ENCODE measurements around the gene TLE5. TPM values are rescaled to one million over a fixed set of nuclear protein-coding genes. Genes with fewer than 3 reads are reported as not detected.

The TLE5 gene
- total and polyA plus RNA-seq, 10 of the 15 experiments (the other 5 are each of a cell fraction or from before 2014, with no cell fraction given) = 2.5 to 373 (median 154) TPM

DNA sequence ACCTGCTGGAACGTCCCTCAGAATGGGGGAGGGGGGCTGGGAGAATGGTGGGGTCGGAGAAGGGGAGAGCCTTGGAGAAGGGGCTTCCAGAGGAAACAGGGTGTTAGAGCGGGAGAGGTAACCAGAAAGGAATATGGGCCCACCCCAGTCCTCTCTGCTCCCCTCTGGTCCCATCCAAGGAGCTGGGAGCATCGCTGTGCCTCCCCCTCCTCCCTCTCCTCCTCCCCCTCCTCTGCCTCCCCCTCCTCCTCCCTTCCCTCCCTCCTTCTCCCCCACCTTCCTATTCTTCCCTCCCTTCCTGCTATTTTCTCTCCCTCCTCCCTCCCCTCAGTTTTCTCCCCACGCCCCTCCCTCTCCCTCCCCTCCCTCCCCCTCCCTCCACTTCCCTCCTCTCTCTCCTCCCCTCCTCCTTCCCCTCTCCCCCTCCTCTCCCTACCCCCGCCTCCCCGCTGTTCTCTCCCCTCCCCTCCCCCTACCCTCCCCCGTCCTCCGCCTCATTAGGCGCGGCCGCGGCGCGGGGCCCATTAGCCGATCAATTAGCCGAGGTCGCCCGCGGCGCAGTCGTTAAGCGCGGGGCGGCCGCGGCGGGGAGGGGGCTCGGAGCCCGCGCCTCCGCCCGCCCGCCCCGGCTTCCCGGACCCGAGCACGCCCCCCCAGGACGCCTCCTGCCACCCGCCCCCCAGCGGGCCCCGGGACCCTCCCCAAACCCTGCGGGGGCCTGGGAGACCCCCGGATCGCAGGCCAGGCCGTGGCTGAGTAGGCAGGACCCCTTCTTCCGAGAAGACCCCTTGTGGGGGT is 15.4 kb downstream of the TLE5 start (continued):
- no peak for TF ChIP-seq ZBED1 (IDR thresholded peaks at IDR 0.05; ENCODE audit: borderline replicate concordance)
- no peak for TF ChIP-seq RUNX3 (IDR thresholded peaks at IDR 0.05; ENCODE audit: low read length)
- no peak for TF ChIP-seq BMI1 (IDR thresholded peaks at IDR 0.05; ENCODE audit: borderline replicate concordance)
- TF ChIP-seq, protein P1, sequence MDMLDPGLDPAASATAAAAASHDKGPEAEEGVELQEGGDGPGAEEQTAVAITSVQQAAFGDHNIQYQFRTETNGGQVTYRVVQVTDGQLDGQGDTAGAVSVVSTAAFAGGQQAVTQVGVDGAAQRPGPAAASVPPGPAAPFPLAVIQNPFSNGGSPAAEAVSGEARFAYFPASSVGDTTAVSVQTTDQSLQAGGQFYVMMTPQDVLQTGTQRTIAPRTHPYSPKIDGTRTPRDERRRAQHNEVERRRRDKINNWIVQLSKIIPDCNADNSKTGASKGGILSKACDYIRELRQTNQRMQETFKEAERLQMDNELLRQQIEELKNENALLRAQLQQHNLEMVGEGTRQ (IDR thresholded peaks at IDR 0.05; ENCODE audit: borderline replicate concordance, low read depth, low read length) = no peak

DNA sequence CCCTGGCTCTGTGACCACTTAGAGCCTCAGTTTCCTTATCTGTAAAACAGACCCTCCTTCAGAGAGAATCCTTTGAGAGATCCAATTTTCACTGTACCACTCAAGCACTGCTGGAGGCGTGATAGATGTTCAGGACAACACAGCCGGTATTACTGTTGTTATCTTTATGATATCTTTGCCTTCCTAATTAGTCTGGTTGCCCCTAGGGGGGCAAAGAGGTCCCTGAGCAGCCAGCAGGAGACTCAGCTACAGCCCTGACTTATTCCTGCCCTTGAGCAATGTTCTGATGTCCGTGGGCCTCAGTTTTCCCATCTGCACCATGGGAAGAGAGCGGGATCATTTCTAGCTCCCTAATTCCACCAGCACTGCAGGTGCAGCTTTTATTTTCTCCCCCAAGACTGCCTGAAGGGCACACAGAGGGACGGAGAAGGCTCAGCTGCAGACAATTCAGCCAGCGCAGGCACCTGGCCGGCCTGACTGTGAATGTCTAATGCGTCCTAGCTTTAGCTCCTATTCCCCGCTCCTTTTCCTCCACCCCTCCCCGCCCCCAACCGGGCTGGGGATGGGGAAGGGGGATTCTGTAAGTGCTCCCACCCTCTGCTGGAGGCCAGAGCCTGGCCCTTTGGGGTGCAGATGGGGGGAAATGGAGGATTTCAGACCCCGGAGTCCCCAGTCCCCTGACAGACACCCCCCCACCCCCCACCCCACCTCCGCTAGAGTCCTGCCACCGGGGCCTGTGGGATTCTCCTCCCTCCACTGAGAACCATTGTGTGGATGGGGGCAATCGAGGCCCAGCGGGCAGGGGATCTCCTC is 16.2 kb downstream of the TLE5 start:
- Histone ChIP-seq H3K9me3 (replicated peaks; ENCODE audit: control insufficient read depth, insufficient read depth, low read length) (no peaks in the 10 kb centered on the region), H3K4me3 (no peak overlapping the region), H3K79me2 (ENCODE audit: control insufficient read depth, insufficient read depth, low read length) (no peaks in the 10 kb centered on the region), H3K27ac (ENCODE audit: control insufficient read depth, insufficient read depth) (no peak overlapping the region), H3K9ac (ENCODE audit: control insufficient read depth, insufficient read depth, low read length) (no peak overlapping the region), H2AFZ (ENCODE audit: control insufficient read depth, low read depth, low read length) (no peak overlapping the region), H3K36me3 (ENCODE audit: control insufficient read depth in 2 of 2, insufficient read depth in 2 of 2, low read length in 1 of 2) (no peaks in the 10 kb centered on the region), H3K27me3 (replicated peaks in 1 of 2; ENCODE audit: control insufficient read depth in 2 of 2, insufficient read depth in 2 of 2, low read length in 1 of 2) (peaks cover 0 to 3% of the 10 kb centered on the region in 2 experiments; a peak in 1 of 4 replicates), H4K20me1 (ENCODE audit: control insufficient read depth, insufficient read depth) (no peaks in the 10 kb centered on the region), H3K4me2 (ENCODE audit: control insufficient read depth, insufficient read depth) (no peak overlapping the region), H3K4me1 (ENCODE audit: control insufficient read depth, insufficient read depth, low read length) (no peaks in the 10 kb centered on the region)
- SMC1A ChIA-PET (ENCODE audit: uncharacterized antibody, unreplicated experiment) = no interaction called here
- TF ChIP-seq CBFB (IDR thresholded peaks at IDR 0.05; ENCODE audit: low read depth) = no peak
- TF ChIP-seq, protein P2, sequence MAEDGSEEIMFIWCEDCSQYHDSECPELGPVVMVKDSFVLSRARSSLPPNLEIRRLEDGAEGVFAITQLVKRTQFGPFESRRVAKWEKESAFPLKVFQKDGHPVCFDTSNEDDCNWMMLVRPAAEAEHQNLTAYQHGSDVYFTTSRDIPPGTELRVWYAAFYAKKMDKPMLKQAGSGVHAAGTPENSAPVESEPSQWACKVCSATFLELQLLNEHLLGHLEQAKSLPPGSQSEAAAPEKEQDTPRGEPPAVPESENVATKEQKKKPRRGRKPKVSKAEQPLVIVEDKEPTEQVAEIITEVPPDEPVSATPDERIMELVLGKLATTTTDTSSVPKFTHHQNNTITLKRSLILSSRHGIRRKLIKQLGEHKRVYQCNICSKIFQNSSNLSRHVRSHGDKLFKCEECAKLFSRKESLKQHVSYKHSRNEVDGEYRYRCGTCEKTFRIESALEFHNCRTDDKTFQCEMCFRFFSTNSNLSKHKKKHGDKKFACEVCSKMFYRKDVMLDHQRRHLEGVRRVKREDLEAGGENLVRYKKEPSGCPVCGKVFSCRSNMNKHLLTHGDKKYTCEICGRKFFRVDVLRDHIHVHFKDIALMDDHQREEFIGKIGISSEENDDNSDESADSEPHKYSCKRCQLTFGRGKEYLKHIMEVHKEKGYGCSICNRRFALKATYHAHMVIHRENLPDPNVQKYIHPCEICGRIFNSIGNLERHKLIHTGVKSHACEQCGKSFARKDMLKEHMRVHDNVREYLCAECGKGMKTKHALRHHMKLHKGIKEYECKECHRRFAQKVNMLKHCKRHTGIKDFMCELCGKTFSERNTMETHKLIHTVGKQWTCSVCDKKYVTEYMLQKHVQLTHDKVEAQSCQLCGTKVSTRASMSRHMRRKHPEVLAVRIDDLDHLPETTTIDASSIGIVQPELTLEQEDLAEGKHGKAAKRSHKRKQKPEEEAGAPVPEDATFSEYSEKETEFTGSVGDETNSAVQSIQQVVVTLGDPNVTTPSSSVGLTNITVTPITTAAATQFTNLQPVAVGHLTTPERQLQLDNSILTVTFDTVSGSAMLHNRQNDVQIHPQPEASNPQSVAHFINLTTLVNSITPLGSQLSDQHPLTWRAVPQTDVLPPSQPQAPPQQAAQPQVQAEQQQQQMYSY (CRISPR knock-in tag; IDR thresholded peaks at IDR 0.05) = no peak
- TF ChIP-seq ZBED1 (IDR thresholded peaks at IDR 0.05; ENCODE audit: borderline replicate concordance) = no peak
- TF ChIP-seq, protein P3, sequence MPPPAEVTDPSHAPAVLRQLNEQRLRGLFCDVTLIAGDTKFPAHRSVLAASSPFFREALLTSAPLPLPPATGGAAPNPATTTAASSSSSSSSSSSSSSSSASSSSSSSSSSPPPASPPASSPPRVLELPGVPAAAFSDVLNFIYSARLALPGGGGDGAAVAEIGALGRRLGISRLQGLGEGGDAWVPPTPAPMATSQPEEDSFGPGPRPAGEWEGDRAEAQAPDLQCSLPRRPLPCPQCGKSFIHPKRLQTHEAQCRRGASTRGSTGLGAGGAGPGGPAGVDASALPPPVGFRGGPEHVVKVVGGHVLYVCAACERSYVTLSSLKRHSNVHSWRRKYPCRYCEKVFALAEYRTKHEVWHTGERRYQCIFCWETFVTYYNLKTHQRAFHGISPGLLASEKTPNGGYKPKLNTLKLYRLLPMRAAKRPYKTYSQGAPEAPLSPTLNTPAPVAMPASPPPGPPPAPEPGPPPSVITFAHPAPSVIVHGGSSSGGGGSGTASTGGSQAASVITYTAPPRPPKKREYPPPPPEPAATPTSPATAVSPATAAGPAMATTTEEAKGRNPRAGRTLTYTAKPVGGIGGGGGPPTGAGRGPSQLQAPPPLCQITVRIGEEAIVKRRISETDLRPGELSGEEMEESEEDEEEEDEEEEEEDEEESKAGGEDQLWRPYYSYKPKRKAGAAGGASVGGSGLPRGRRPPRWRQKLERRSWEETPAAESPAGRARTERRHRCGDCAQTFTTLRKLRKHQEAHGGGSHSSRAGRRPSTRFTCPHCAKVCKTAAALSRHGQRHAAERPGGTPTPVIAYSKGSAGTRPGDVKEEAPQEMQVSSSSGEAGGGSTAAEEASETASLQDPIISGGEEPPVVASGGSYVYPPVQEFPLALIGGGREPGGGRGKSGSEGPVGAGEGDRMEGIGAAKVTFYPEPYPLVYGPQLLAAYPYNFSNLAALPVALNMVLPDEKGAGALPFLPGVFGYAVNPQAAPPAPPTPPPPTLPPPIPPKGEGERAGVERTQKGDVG (CRISPR knock-in tag; IDR thresholded peaks at IDR 0.05) = no peak
- no peak for TF ChIP-seq YY1 (IDR thresholded peaks at IDR 0.05; ENCODE audit: low read depth, low read length)
- in situ Hi-C loops (cut with MboI) = no loop called here
- DNase-seq (ENCODE audit: low read depth, low spot score) = no peak
- ATAC-seq = 0 out of 3 replicates have a peak, but pooled peaks have one; percentile 18
- no TSS peak for BruUV-seq (replicated peaks)
- WGBS (ENCODE audit: insufficient coverage, insufficient replicate concordance, low lambda C conversion rate, missing lambda C conversion rate) = 32% methylated on average over 11 of the region's 16 CpGs
- no peak for FAIRE-seq
- CTCF ChIA-PET = no interaction called here
- POLR2A ChIA-PET = interaction anchor here (1.4 kb wide), 1 partner anchor 11 kb away, joined by 3 read pairs; no protein-coding TSS in a partner anchor
- RAD21 ChIA-PET (ENCODE audit: unreplicated experiment) = no interaction called here
- intact Hi-C loops (cut with micrococcal nuclease; ENCODE audit: unreplicated experiment) = no loop called here

All from GM12878 (cell line).